Left renal pelvis (tissue), 4 donors: ENCODE data around the gene TM4SF4. TPM values are rescaled to one million over a fixed set of nuclear protein-coding genes. Genes with fewer than 3 reads are reported as not detected.

Experiments
- DNase-seq, 4 donors: peaks; one replicate each; pipeline ENCODE4 v3.0.0-alpha.2; 2013; ENCODE audit warnings: low read depth in 4 of 4, low spot score in 3 of 4
- polyA plus RNA-seq, 4 donors: library from polyadenylated mRNA; unstranded; fragments of 120-200 nt; gene quantifications; one replicate each; pipeline ENCODE4 v1.2.1, GENCODE V29; 2013; ENCODE audit not compliant: insufficient read length in 4 of 4

Gene TM4SF4
- polyA plus RNA-seq, 4 donors: 0.76 to 2.8 (median 2.6) TPM

DNA sequence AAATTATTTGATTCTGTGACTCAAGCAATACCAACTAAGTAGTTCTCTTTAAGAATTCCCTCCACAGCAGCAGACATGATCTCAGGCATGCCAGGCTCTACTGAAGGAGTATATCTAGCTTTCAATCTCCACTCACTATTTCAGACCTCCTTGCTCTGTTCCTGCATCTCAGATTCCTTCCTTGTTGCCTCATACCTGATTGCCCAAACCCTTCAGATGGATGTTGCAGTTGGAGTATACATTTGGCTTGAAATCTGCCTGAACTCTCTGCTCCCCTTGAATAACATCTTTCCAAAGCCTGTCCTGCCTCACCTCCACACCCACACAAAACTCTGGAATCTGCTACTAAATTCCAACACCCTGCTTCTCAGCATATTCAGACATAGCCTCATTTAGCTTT is 19.8 kb upstream of the TM4SF4 start:
- no peak for DNase-seq

DNA sequence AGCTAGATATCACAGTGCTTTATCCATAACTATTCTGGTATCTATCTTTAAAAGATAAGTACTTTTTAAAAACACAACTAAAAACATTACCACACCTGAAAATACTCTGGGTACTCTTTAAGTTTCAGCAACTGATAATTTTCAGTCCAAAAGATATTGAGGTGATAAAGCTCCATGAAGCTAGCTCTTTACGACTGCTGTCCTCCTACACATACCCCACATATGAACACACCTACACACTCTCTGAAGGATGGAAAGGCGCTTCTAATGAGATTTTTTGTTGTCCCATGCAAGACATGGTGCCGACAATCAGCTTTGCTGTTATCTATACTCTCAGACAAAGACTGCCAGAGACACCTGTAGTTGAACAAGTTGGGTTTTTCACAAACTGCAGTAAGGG is 19.1 kb upstream of the TM4SF4 start:
- DNase-seq: no peak

DNA sequence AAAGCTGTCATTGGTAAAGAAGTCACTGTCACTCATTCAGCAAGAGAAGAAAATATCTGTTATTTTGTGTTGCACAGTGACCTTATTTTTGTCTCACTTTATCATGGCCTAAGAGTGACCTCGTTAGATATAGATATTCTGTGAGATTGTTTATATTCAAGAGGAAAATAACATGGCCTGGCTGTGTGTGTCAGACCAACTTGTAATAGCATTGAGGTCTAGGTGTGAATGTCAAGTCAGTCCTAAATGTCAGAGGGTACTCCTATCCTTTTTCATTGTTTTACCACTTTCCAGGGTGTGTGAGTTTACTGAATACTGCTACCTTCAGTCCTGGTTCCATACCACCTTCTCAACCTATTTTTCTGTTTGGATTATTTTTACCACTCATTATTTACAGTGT is 18.5 kb upstream of the TM4SF4 start:
- DNase-seq: no peak

DNA sequence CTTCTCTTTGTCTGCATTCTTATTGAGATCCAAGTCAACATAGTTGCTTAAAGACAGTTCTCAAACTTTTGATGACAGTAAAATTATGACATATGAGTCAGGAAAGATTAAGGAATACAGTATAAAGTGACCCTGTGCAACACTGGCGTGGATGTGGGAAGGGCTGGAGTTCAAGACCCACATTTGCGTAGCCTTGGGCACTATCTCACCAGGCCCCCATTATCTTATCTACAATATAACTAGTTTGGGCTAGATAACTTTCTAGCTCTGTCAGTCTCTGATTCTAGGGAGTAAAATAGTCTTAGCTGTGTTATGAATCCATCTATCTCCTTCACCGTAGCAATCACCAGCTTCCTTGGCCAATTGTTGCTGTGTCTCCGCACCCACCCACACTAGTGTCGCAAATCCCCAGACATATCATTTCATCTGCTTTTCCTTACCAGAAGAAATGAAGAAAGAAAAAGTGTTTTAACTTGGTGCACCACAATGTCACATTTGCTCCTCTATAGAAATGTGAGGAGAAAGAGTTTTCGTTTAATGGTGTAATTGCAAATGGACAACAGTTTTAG is 14.9 kb upstream of the TM4SF4 start:
- no peak for DNase-seq

DNA sequence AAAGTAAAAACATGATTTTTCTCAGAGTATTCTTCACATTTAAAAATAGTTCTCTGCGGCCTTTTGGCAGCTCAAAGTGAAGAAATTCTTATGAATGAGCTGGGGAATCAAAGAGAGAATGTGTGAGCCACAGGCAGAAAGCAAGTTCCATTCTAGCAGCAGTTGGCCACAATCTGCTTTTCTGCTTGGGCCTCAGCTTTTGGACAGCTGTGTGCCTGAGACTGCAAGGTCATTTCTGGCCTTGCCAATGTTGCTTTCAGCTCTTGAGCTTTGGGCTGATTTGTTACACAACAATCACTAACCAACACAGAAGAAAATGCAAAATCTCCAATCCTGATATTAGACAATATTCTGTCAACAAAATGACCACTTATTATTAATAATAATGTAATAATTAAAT is 14.4 kb upstream of the TM4SF4 start:
- no peak for DNase-seq

DNA sequence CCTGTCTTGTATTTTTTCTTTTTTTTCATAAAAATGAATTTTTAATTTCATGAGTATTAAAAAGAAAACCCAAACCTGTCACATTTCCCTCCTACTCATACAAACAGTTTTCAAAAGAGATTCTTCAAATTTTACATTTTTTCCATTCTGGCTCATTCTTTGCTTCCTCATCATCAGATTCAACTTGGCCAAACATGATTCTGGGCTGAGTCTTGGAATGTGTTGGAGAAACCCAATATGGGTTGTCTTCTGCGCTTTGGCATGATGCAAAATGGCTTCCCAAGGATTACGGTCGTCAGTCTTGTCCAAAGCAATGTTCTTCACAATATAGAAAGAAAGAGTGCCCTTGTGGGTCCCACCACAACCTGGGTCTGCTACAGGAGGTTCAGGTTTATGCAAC is 12.4 kb upstream of the TM4SF4 start:
- no peak for DNase-seq

DNA sequence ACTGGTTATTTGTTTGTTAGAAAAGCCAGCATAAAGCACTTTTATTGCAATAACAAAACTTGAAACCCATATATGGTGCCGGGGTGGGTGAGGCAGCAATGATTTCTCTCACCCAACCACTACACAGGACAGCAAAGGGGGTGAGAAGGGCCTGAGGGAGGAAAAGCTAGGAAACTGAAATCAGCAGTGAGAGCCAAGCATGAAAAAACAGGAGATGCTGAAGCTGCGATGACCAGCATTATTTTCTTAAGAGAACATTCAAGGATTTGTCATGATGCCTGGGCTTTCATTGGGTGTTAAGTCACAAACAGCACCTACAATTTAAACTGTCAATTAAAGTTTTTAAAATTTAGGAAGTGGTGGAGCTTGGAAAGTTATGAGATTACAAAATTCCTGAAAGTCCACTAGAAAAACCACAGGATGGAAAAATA is 11.9 kb upstream of the TM4SF4 start:
- no peak for DNase-seq

DNA sequence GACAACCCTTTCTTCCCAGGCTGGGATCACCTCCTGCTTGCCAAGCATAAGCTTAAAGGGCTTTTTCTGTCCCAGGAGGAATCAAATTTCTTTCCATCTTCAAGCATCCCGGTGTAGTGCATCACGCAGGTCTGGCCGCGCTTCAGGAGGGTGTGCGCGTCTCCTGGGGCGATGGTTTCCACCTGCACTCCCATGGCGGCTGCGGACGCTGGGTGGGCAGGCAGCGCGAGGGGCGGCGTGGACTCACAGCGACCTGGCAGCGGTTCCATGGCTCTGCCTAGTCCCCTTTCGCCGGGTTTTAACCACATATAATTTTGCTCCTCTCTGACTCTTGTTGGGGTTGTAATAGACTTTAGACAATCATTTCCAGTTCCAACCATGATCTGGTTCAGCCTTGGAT is 10.6 kb upstream of the TM4SF4 start:
- no peak for DNase-seq

DNA sequence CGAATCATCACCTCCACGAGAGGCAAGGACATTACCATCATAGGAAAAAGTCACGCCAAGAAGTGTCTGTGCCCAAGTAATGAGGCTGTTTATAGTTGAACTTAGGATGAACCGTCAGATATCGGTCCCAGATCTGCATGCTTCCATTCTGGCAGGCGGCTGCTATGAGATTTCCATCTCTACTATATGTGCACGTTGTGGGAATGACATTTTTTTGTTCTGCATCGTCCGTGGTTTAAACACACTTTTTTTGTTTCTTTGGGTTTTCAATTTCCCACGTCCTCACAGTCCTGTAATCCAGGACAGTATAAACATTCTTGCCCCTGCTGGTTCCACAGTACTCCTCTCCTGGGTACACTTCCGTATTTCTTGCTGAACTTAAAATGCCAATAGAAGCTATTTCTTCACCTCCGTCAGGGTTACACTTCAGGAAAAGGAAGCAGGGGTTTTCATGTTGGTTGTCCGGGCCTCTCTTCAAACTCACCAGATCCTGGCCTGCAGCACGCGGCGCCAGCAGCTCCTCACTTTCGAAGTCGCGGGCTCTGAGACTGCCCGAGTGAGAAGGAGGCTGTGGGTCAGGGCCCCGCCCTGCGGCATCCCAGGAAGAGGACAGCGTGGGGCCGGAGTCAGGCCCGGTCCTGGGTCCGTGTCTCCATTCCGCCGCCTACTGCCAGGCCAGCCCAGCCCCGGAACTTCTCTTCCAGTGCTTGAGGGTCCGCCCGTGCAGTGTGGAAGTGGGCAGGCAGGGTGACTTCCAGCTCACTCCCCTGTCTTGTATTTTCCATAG is 9.8 kb upstream of the TM4SF4 start:
- DNase-seq: no peak

DNA sequence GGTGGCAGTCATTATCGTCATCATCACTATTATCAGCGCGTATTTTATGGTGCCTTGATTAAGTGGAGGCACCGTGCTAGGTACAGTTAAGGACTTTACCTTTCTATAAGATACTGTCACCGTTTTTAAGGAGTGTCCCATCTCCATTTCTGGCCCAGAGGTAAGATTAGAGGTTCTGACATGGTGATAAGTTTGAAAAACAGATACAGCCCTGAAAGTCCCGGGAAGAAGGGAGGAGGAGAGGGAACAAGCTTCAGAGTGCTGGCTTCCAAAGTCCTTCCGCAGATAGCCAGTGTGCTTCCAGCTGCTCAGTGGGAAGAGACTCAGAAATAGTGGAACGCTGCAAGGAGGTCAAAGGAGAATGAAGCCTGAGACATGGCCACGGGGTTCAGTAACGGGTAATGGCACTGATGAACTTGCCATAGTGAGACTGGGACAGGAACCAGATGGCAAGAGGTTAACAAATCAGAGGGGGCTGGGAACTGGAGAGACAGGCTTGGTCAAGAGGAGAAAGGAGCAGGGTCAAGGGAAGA is 9.1 kb upstream of the TM4SF4 start:
- no peak for DNase-seq

DNA sequence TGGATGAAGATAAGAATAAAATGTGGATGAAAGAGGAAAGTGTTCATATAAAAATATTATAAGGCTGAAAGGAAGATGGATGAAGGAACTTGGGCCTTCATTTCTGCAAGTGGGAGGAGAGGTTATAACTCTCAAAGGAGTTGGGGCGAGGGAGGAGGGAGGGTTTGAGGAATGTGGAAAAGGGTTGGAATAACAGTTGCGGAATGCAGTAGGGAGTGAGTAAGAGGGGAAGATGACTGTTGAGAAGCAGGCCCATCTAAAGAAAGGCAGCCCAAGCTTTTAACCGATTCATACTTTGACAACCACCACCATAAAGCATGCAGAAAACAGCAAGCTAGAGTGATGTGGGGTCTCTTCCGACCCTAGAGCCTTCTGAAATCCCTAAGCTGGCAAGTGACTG is 8.3 kb upstream of the TM4SF4 start:
- no peak for DNase-seq

DNA sequence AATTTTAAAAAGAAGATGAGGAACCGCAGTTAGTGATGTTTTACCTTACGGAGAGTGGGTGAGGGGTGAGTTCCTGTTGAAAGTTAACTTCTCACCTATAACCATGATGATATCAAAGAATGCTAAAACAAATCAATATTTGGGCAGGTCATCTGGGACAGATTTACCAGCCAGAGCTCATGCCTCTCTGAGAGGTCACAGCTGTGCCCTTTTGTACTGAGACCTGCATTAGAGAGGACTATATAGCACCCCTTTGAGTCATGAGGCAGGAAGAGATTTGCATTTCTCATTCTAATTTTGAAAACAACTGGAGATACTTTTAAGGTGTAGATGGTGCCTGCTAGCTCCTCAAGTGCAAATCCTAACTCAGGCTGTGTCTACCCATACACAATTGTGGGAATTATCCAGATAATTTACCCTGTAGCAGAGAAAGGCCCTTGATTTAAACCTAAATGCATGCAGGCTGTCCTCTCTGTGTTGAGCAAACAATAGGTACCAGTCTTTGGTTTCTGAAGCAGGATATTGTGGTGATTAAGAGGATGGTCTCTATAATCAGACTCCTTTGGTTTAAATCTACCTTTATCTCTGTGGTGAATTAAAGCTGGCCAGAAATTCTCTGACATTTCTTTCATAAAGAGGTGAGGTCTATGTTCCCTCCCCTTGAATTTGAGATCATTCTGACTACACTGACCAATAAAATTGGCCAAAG is 5.8 kb upstream of the TM4SF4 start:
- DNase-seq: no peak

DNA sequence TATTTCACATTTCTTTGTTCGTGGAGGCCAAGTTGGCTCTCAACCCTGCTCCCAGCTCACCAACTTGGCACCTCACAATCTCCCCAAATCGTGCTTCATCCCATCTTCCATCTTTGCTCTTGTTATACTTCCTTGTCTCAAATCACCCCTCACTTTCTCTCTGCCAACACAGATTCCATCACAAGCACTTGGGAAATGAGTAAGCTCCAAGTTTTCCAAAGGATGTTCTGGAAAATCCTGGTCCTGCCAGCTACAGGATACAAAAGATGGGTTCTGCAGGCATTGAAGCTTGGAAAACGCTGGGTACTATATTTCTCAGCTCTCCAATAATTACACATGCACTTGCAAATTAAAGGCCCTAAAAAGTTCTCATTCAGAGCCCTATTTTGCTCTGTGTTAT is 4.1 kb upstream of the TM4SF4 start:
- DNase-seq: no peak

DNA sequence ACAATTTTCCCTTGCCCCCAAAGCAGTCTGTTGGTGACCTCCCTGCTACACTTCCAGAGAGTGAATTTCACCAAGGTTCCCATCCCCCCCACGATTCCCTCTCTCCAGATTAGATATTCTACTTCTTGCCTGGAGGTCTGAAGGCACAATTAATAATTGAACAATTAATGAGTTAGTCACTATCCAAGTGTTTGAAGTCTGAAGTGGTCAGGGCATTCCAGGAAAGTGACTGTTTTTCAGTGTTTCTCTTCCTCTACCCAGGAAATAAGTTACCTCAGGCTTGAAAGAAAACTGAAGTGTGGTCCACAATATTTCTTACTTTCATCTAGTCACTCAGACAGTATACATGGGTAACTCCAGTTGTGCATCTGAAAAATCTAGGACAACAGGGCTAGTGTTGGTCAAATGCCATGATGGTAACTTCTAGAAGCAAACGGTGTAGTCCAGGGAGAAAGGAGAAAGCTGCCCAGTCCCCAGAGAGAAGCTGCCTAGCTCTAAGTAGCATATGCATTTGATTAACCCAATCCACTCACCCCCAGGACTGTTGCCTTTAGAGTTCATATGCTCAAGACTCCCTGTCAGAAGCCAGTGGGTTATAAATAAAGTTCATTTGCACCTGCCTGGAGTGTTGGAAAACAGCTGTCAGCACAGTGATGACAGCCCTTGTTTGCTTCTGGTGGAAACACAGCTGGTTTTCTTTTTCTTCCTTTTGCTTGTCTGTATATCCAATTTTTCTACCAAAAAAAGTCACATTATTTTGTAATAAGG is 2.3 kb upstream of the TM4SF4 start:
- no peak for DNase-seq

DNA sequence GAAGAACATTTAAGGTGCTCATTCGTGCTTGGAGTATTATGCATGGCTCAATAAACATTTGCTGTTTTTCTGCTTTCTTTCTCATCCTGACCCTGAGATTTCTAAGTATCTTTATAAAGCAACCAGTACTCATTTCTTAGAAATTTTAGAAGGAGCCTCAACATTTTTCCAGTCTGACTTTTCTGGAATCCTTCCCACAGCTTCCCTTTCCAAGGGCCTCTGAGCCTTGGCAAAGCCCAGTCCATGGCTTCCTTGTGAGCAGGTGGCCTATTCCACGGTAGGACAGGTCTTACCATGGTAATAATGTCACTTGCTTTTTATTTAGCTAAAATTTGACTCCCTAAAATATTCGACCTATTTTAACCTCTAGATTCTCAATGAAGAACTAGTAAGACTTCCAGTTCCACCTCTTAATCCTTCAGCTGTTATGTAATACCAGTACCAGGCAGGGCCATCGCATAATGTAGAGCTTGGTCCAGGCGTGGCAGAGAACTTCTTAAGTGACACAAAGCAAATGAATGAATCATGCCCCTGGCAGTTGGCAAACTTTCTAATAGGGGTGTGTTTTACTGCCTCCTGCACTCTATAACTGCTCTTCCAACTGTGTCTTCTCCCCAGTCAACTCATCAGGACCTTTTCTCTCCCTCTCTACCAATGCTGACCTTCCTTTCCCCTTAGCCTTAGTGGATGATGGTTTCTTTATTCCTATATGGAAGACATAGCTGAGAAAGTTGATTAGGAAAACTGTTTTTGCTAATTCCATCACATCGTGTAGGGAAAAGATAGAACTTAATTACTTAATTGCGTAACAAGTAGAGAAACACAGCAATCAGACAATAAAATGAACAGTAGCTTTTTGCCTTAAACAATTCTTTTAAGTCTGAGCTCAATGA is 894 bp upstream of the TM4SF4 start:
- no peak for DNase-seq

DNA sequence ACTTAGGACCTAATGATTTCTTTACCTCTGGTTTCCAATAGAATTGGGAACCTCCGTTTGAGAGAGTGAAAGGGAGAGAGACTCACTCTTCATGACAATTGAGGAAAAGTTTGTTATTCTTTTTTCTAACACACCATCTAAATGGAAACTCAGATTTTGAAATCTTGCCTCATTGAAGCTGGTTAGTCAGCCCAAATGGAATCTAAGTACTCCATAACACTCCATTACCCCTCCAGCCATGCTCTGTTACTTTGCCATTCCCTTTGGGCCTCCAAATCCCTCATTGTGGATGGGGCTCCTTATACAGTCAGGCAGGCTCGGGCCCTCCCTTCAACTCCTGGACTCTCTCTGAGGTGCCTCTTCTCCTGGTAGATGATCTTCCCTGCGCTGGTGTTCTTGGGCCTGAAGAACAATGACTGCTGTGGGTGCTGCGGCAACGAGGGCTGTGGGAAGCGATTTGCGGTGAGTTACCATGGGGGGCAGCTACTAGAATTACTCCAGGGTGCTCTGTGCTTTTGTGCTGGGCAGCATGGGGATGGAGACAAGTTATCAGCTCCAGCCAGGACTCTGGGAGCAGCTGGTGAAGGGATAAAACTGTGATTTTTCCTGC is 1.1 kb downstream of the TM4SF4 start:
- DNase-seq: no peak

DNA sequence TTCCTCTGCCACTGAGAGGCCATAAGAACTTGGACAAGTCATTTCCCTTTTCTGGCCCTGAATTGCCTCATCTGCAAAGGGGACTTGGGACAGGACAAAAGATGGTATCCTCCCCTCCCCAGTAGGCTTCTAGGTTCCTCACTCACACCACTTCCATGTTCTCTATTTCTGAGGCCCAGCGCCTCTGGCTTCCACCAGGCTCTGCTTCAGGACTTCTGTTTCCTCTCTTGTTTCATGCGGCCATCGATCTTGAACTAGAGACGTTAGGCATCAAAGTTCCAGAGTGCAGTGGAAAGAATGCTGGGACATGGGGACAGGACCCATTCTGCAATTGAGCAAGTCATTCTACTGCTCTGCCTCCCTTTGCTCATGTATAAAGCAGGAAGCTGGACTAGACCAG is 1.7 kb downstream of the TM4SF4 start:
- DNase-seq: no peak

DNA sequence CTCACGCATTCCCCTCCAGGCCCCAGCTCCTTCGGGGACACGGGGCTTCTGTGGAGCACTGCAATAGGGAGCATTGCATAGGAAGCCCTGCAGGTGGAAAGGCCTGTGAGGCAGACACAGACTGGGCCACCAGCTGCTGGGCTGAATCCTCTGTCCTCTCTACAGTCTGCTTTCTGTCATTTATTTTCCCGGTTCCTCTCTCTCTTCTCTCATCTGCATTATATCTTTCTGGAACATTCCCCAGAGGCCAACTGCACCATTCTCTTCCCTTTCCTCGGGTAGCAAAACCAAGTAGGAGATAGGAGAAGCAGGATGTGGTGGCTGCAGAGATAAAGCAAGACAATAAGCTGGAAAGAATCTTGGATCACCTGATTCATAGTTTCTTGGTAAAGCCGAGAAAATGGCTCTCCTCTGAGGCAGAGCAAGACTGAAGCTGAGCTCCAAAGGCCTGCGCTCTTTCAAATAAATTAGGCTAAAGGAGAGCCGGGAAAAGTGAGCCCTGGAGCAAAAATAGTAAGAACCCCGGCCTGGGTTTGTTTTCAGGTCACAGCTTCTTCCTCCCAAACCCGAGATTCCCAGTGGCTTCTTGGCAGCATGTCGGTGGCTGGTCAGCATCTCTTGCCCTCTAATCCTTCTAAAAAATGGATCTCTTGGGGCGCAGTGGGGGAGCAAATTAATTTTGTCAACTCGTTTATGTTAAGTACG is 5.3 kb downstream of the TM4SF4 start:
- no peak for DNase-seq
